Measurements from ENCODE around the gene UROC1. TPM values are rescaled to one million over a fixed set of nuclear protein-coding genes. Genes with fewer than 3 reads are reported as not detected.

The UROC1 gene
- total RNA-seq, 1 donor = not detected

- Histone ChIP-seq H3K9me3 (ENCODE audit: low read depth, low read length) (no peaks in the 10 kb centered on the region), H3K4me1 (ENCODE audit: insufficient read depth, low read length) (no peaks in the 10 kb centered on the region), H3K4me3 (ENCODE audit: low read length) (no peak overlapping the region), H3K27me3 (ENCODE audit: insufficient read depth, low read length) (no peaks in the 10 kb centered on the region)
Measured at GRCh38 chr3:126551121-126551838, 33.7 kb upstream of the UROC1 start.

GRCh38 chr3:126550488-126551051 lies 33.0 kb upstream of the UROC1 start:
- H3K9me3 ChIP-seq (ENCODE audit: low read depth, low read length) = no peaks in the 10 kb centered on the region
- H3K4me3 ChIP-seq (ENCODE audit: low read length) = no peak overlapping the region
- no peaks in the 10 kb centered on the region for H3K27me3 ChIP-seq (ENCODE audit: insufficient read depth, low read length)
- no peaks in the 10 kb centered on the region for H3K4me1 ChIP-seq (ENCODE audit: insufficient read depth, low read length)

GRCh38 chr3:126549861-126550487 lies 32.4 kb upstream of the UROC1 start:
- Histone ChIP-seq H3K4me1 (ENCODE audit: insufficient read depth, low read length) (no peaks in the 10 kb centered on the region), H3K9me3 (ENCODE audit: low read depth, low read length) (no peaks in the 10 kb centered on the region), H3K27me3 (ENCODE audit: insufficient read depth, low read length) (no peaks in the 10 kb centered on the region), H3K4me3 (ENCODE audit: low read length) (no peak overlapping the region)

GRCh38 chr3:126548556-126549466 lies 31.2 kb upstream of the UROC1 start:
- no peak overlapping the region for H3K4me3 ChIP-seq (ENCODE audit: low read length)
- no peaks in the 10 kb centered on the region for H3K27me3 ChIP-seq (ENCODE audit: insufficient read depth, low read length)
- H3K9me3 ChIP-seq (ENCODE audit: low read depth, low read length) = no peaks in the 10 kb centered on the region

GRCh38 chr3:126547721-126548120 lies 30.1 kb upstream of the UROC1 start:
- no peaks in the 10 kb centered on the region for H3K4me1 ChIP-seq (ENCODE audit: insufficient read depth, low read length)
- H3K4me3 ChIP-seq (ENCODE audit: low read length) = no peak overlapping the region
- H3K9me3 ChIP-seq (ENCODE audit: low read depth, low read length) = no peaks in the 10 kb centered on the region
- no peaks in the 10 kb centered on the region for H3K27me3 ChIP-seq (ENCODE audit: insufficient read depth, low read length)

More at GRCh38 chr3:126548556-126549466, 31.2 kb upstream of the UROC1 start:
- H3K4me1 ChIP-seq (ENCODE audit: insufficient read depth, low read length) = no peaks in the 10 kb centered on the region

GRCh38 chr3:126546549-126547239 lies 29.1 kb upstream of the UROC1 start:
- no peaks in the 10 kb centered on the region for H3K9me3 ChIP-seq (ENCODE audit: low read depth, low read length)
- H3K27me3 ChIP-seq (ENCODE audit: insufficient read depth, low read length) = no peaks in the 10 kb centered on the region
- no peaks in the 10 kb centered on the region for H3K4me1 ChIP-seq (ENCODE audit: insufficient read depth, low read length)
- no peak overlapping the region for H3K4me3 ChIP-seq (ENCODE audit: low read length)

- H3K4me3 ChIP-seq (ENCODE audit: low read length) = no peak overlapping the region
Measured at GRCh38 chr3:126546013-126546412, 28.4 kb upstream of the UROC1 start.

GRCh38 chr3:126545544-126545943 lies 28.0 kb upstream of the UROC1 start:
- H3K4me3 ChIP-seq (ENCODE audit: low read length) = no peak overlapping the region
- H3K27me3 ChIP-seq (ENCODE audit: insufficient read depth, low read length) = no peaks in the 10 kb centered on the region

More at GRCh38 chr3:126546013-126546412, 28.4 kb upstream of the UROC1 start:
- H3K27me3 ChIP-seq (ENCODE audit: insufficient read depth, low read length) = no peaks in the 10 kb centered on the region
- H3K9me3 ChIP-seq (ENCODE audit: low read depth, low read length) = no peaks in the 10 kb centered on the region
- H3K4me1 ChIP-seq (ENCODE audit: insufficient read depth, low read length) = peaks cover 4% of the 10 kb centered on the region

GRCh38 chr3:126544596-126545281 lies 27.2 kb upstream of the UROC1 start:
- no peak overlapping the region for H3K4me3 ChIP-seq (ENCODE audit: low read length)
- H3K9me3 ChIP-seq (ENCODE audit: low read depth, low read length) = no peaks in the 10 kb centered on the region
- no peaks in the 10 kb centered on the region for H3K27me3 ChIP-seq (ENCODE audit: insufficient read depth, low read length)
- H3K4me1 ChIP-seq (ENCODE audit: insufficient read depth, low read length) = peaks cover 17% of the 10 kb centered on the region

More at GRCh38 chr3:126545544-126545943, 28.0 kb upstream of the UROC1 start:
- Histone ChIP-seq H3K9me3 (ENCODE audit: low read depth, low read length) (no peaks in the 10 kb centered on the region), H3K4me1 (ENCODE audit: insufficient read depth, low read length) (peaks cover 9% of the 10 kb centered on the region)

- Histone ChIP-seq H3K9me3 (ENCODE audit: low read depth, low read length) (no peaks in the 10 kb centered on the region), H3K4me3 (ENCODE audit: low read length) (no peak overlapping the region), H3K27me3 (ENCODE audit: insufficient read depth, low read length) (no peaks in the 10 kb centered on the region), H3K4me1 (ENCODE audit: insufficient read depth, low read length) (peaks cover 18% of the 10 kb centered on the region)
Measured at GRCh38 chr3:126543457-126544061, 26.0 kb upstream of the UROC1 start.

- Histone ChIP-seq H3K27me3 (ENCODE audit: insufficient read depth, low read length) (no peaks in the 10 kb centered on the region), H3K4me3 (ENCODE audit: low read length) (no peak overlapping the region), H3K9me3 (ENCODE audit: low read depth, low read length) (no peaks in the 10 kb centered on the region), H3K4me1 (ENCODE audit: insufficient read depth, low read length) (peaks cover 18% of the 10 kb centered on the region)
Measured at GRCh38 chr3:126542340-126543241, 25.0 kb upstream of the UROC1 start.

- H3K4me1 ChIP-seq (ENCODE audit: insufficient read depth, low read length) = peaks cover 18% of the 10 kb centered on the region
Measured at GRCh38 chr3:126541628-126542339, 24.2 kb upstream of the UROC1 start.

More at GRCh38 chr3:126541628-126542339, 24.2 kb upstream of the UROC1 start:
- no peaks in the 10 kb centered on the region for H3K27me3 ChIP-seq (ENCODE audit: insufficient read depth, low read length)
- H3K4me3 ChIP-seq (ENCODE audit: low read length) = no peak overlapping the region
- no peaks in the 10 kb centered on the region for H3K9me3 ChIP-seq (ENCODE audit: low read depth, low read length)
